Erythroblast (primary cell): ENCODE data around the gene TC2N.

Experiments used
- GATA1 ChIP-seq: IDR thresholded peaks from 2 replicates; pipeline ENCODE4 v1.6.1; 2011; ENCODE audit warnings: low read depth, mild to moderate bottlenecking, control low read depth, low read length, moderate library complexity
- POLR2A ChIP-seq: IDR thresholded peaks from 2 replicates; pipeline ENCODE4 v1.6.1; 2011; ENCODE audit warnings: mild to moderate bottlenecking, low read length

- no peak for TF ChIP-seq POLR2A
- TF ChIP-seq GATA1: no peak
Observed at GRCh38 chr14:91912035-91912434, 44.7 kb upstream of the TC2N start.
